Measurements from ENCODE around the gene RPRD2.

GRCh38 chr1:150405660-150406059 lies 41.7 kb downstream of the RPRD2 start:
- TF ChIP-seq CTCF (IDR thresholded peaks at IDR 0.05): no peak
- no peak for TF ChIP-seq POLR2A (IDR thresholded peaks at IDR 0.05)

All from lower leg skin (tissue), 3 donors.